Diencephalon (tissue), 1 donor: ENCODE data around the gene PLBD1. TPM values are rescaled to one million over a fixed set of nuclear protein-coding genes. Genes with fewer than 3 reads are reported as not detected.

ENCODE experiments used
- small RNA-seq: library from RNA; depleted of rRNA; stranded (forward); fragments of <200 nt; gene quantifications from one replicate; pipeline ENCODE3, GENCODE V24; 2014
- total RNA-seq: library from RNA; depleted of rRNA; stranded (reverse); fragments of >200 nt; gene quantifications from one replicate; pipeline ENCODE4 v1.2.3, GENCODE V29; 2014

The PLBD1 gene, protein sequence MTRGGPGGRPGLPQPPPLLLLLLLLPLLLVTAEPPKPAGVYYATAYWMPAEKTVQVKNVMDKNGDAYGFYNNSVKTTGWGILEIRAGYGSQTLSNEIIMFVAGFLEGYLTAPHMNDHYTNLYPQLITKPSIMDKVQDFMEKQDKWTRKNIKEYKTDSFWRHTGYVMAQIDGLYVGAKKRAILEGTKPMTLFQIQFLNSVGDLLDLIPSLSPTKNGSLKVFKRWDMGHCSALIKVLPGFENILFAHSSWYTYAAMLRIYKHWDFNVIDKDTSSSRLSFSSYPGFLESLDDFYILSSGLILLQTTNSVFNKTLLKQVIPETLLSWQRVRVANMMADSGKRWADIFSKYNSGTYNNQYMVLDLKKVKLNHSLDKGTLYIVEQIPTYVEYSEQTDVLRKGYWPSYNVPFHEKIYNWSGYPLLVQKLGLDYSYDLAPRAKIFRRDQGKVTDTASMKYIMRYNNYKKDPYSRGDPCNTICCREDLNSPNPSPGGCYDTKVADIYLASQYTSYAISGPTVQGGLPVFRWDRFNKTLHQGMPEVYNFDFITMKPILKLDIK
- 3.2 TPM for total RNA-seq

DNA sequence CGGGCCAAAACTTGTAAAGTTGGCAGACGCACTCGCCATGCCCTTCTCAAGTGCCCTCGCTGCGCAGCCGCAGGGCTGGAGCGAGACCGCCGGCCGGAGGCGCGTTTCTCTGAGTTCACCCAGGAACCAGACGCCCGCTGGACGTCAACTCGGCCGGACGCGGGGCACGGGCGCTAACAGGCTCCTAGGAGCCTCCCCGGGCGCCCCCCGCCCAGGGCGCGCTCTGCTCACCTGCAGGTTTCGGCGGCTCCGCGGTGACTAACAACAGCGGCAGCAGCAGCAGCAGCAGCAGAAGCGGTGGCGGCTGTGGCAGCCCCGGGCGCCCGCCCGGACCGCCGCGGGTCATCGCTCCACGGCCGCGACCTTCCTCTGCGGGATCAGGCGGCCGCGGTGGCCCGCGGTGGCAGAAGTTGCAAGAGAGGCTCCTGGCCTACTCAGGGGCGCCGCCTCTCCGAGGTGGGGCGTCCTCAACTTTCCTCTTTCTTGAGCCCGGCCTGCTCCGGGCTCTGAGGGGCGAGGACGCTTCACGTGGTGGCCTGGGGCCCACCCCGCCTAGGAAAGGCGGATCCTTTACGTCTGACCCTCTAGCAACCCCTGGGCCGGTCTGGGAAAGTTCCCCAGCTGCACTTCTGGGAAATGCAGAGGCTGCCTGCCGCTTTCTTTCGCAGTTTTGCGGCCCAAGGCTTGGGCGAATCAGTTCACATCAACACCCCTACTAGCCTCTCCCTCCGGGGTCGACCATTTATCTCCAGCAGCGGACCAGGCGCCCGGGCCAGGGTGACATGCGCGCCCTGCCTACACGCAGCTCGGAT, at the start of gene PLBD1:
Gene PLBD1 (minus strand): TSS at position 533 of the 812 bp plus-strand sequence. CDS start 187 bp downstream, at position 346.

Small RNA genes lying within 50 kb of the gene (small RNA-seq; reads per million reads assigned to genes)
- not detected for gene RN7SKP134

Other genes starting within 250 kb of the PLBD1 start
- gene ATF7IP, start 202.2 kb downstream of the PLBD1 start, total RNA-seq = 90.2 TPM
- gene GUCY2C, start 128.7 kb upstream of the PLBD1 start, total RNA-seq = not detected
- gene WBP11, start 235.6 kb upstream of the PLBD1 start, total RNA-seq = 28.4 TPM
- 3.7 TPM for gene C12orf60, start 235.8 kb upstream of the PLBD1 start, total RNA-seq
- not detected for gene SMCO3, start 246.3 kb upstream of the PLBD1 start, total RNA-seq